ENCODE measurements around the gene MANSC1.
"Not testable (repeated sequence)": the region's sequence is repeated elsewhere in the genome, so short reads cannot be mapped to it uniquely, and the experiment has no call there.

MANSC1 gene

DNA sequence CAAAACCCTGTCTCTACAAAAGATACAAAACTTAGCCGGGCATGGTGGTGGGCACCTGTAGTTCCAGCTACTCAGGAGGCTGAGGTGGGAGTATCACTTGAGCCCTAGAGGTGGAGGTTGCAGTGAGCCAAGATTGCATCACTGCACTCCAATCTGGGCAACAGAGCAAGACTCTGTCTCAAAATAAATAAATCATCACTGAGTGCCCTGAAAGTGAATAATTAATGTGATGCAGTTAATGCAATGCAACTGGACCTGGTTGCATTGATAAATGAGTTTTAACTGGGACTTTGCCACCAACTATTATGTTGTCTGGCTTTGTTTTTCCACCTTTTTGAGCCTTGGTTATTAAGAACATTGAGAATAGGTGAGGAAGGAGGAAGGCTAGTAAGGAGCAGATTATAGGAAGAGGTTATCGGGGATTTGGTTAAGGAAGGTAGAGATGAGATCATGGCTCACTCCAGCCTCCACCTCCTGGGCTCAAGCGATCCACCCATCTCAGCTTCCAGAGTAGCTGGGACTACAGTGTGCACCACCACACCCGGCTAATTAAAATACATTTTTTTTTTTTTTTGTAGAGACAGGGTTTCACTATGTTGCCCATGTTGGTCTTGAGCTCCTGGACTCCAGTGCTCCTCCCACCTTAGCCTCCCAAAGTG is 14.9 kb upstream of the MANSC1 start:
- DNase-seq, result no peak

DNA sequence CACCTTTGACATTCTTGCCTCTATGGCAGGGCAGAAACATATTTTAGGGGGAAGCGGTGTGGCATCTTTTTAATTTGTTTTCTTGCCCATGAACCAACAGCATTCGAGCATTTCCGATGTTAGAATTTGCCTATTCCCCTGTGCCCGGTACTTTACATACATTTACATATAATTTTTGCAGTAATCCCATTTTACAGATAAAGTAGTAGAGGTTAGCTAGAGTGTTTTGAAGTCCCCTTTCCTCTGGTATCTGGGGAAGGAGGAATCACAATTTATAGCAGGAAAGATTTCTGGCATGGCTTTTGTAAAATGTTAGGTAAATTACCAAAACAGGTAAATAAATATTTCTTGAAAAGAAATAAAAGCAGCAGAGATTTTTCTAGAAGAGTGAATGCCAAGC is 8.5 kb upstream of the MANSC1 start:
- no peak for DNase-seq

DNA sequence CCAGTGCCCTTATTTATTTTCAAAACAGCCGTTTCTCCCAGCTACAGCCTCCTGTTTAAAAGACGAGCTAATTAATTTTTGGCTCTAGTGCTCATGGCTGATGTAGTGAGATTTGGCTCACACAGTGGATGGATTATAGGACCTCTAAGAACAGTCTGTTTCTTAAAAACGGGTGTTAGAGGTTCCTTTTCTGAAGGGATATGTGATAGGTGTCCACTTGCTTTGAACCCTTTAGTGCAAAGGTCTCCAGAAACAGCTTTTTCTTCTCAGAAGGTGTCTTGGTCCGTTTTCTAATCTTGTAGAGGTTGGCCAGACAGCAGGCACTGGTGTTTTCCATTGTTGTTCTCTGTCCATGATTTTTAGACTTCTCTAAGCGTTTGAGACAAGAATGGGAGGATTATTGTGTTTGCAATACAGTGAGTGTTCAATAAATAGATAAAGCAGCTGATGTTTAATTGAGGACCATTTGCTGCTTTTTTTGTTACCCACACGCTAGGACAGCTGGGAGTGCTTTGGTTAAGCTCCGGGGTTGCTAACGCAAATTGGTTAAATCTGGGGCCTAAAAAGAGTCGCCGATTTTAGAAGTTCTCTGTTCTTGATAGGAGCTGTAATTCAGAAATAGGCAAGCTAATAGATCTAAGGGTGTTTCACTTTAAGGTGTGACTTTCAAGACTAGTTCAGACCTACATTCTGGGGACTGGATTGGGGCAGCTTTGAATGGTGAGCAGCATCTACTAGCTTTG is 7.8 kb upstream of the MANSC1 start:
- no peak for DNase-seq

DNA sequence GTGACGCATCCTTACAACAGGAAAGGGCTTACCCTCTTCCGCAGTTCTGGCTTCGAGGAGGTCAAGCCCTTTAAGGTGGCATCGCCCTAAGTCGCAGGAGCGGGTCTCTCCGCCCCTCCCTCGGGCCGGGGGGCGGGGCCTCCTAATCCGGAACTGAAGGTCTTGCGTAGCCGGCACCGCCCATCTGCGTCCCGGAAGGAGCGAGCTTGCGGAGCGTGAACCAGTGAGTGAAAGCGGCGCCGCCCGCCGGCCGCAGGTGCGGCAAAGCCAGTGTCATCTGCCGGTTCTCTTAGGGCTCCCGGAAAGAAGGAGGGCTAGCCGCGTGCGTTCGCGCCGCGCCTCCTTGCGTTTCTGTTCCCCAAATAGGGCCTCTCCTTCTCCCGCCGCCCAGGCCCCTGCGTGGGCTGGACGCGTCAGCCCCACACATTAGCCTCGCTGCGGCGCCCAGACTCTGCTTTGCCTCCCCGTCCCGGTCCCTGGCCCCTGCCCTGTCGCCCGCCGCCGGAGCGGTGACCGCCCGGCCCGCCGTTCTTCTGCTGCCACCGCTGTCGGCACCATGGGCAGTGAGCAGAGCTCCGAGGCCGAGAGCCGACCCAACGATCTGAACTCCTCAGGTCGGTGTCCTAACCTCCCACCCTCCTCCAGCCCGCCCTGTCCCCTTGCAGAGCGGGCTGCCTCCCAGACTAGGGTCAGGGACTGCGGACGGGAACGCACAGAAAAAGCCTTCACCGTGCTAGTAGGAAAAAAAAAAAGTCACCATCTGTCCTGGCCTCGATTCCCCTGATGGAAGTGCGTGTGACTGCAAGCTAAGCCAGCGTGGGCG is 7.1 kb upstream of the MANSC1 start, which contains the start of gene BORCS5:
Gene BORCS5 (plus strand): TSS at position 183 of the 823 bp plus-strand sequence. CDS start 374 bp downstream, at position 557.
- DNase-seq, result peak; percentile 75

DNA sequence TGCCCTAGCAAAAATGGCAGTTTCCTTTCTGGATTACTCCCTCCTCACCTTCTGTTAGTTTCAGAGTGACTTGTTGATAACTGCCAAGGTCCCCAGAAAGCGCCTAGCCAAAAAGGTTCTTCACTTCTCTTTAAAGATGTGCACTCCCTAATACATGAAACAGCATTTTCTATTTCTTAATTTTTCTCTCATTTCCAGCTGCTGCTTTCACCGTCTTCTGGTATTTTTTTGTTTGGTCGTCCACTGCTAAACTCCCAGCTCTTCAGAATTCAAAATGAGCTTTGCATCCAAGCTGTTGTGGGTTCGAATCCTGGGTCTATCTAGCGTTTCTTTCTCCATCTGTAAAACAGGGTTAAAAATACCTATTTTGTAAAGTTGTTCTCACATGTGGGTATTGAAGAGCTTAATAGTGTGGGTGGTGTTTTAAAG is 6.4 kb upstream of the MANSC1 start:
- DNase-seq, result no peak

DNA sequence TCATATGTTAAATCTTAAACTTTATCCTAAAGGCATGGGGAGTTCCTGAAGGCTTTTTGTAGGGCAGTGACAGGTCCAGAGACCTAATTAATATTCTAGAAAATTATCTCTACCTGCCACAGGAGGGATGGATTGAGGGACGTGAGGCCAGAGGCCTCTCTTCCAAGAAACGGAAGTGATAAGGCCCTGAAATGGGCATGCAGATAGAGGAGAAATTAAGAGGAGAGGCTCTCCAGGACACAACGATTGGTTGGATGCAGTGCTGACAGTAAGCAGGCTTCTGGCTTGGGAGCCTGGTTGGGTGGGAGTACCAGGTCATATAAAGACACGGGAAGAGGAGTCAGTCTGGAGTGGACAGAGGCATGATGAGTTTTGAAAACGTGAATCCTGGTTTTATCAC is 3.8 kb upstream of the MANSC1 start:
- DNase-seq, result no peak

DNA sequence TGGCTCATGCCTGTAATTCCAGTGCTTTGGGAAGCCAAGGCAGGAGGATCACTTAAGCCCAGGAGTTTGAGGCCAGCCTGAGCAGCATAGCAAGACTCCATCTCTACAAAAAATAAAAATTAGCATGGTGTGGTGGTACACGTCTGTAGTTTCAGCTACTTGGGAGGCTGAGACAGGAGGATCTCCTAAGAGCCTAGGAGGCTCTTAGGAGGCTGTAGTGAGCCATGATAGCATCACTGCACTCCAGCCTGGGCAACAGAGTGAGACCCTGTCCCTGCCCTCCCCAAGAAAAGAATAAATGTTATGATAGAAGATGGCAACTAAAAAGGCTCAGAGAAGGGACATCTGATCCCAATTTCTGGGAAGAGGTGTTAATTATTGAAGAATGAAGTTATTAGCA is 3.2 kb upstream of the MANSC1 start:
- no peak for DNase-seq

DNA sequence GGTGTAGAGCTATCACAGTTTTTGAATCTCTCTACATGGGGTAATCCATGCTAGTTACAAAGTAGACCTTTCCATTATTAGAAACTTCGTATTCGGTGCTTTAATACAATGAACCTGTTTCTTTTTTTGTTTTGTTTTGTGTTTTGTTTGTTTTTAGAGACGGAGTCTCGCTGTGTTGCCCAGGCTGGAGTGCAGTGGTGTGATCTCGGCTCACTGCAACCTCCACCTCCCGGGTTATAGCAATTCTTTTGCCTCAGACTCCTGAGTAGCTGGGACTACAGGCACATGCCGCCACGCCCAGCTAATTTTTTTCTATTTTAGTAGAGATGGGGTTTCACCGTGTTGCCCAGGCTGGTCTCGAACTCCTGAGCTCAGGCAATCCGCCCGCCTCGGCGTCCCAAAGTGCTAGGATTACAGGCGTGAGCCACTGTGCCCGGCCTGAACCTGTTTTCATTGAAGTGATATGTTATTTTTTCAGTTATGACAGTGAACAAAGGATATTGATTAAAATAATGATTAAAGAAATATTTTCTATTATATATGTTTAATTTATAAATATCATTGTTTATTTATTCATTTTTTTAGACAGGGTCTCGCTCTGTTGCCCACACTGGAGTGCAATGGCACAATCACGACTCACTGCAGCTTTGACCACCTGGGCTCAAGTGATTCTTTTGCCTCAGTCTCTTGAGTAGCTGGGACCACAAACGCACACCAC is 1.6 kb upstream of the MANSC1 start:
- DNase-seq, result not testable (repeated sequence)

DNA sequence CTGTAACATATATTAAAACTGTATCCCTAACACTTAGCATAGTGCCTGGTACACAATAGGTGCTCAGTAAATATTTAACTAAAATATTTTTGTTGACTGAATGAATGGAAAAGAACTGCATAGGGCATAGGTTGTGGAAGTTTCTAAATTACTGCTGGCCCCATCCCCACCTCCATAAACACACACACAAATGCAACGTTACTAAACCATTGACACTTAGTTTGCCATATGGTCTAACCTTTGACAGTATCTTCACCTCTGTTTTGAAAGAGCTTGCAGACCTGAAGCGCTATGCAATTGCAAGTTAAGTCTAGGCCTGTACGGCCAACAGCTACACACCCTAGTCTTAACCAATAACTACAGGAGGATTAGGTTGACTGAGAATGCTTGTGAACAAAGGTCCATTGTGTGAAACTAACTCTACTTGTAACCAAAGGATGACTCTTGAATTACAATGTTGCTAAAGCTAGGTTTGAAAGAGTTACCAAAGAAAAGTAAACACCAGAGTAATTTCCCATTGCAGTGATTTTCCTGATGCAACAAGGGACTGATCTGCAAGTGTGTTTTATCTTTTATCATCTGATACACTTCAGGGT is 924 bp upstream of the MANSC1 start:
- no peak for DNase-seq

DNA sequence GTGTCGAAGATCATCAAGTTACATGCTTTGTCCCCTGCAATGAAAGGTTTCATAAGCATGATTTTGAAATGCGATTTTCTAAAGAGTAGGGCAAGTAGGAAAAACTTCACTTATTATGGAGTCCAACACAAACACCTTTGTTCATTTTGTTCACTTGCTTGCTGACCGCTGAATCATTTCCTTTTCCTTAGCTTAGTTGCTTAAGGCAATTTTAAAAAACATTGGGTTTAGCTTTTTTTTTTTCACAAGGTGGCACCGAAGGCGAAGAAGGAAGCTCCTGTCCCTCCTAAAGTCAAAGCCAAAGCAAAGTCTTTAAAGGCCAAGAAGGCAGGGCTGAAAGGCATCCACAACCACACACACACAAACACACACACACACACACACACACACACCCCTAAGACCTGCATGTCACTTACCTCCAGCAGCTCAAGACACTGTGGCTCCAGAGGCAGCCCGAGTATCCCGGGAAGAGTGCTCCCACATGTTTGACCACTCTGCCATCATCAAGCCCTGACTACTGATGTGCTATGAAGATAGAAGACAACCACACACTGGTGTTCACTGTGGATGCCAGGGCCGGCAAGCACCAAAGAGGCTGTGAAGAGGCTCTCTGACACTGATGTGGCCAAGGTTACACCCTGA is 11.4 kb downstream of the MANSC1 start:
- no peak for DNase-seq

DNA sequence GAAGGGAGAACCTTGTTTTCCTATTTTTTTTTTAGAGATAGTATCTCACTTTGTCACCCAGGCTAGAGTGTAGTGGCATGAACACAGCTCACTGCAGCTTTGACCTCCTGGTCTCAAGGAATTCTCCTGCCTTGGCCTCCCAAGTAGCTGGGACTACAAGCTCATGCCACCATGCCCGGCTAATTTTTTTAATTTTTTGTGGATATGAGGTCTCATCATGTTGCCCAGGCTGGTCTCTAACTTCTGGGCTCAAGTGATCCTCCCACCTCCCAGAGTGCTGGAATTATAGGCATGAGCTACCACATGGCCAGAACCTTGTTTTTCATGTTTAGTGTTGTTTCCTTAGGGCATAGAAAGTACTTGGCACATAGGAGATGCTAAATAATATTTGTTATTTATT is 13.5 kb downstream of the MANSC1 start:
- DNase-seq, result no peak

DNA sequence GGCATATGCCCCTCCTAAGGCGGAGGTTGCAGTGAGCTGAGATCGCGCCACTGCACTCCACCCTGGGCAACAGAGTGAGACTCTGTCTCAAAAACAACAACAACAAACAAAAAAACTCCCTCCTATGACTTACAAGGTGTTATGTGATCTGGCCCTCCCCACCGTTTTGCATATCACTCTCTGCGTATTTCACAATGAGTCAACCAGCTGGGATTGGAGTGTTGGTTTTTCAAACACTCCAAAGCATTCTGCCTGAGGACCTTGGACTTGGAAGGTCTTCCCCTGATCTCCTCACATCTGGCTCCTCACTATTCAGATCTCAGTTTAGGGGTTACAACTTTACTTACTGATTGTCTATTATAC is 14.0 kb downstream of the MANSC1 start:
- no peak for DNase-seq

DNA sequence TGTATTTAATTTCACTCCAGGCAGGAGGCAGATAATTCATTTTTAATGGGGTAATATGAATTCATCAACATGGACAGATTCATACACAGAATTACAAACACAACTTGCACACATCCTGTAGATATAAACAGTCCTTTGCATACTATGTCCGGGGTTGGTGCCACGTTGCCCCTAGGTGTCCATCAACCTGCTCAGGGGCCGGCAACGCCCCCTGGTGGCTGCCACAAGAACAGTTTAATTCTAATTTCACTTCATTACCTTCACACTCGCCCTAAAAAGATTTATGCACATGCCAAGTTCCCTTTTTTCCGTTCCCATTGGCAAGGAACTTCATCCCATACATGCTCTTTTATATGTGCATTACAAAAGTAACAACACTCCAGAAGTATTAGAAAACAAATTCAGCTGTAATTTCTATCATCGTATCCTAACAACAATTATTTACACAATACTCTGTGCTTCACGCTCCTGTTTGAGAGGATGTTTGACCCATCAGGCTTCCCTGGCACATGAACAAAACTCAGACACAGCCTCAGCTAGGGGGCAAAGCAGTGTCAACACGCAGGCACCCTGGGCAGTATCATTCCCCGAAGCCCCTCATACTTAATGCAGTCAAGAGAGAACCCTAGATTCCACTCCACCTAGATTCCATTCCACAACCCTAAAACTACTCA is 15.5 kb downstream of the MANSC1 start:
- no peak for DNase-seq

DNA sequence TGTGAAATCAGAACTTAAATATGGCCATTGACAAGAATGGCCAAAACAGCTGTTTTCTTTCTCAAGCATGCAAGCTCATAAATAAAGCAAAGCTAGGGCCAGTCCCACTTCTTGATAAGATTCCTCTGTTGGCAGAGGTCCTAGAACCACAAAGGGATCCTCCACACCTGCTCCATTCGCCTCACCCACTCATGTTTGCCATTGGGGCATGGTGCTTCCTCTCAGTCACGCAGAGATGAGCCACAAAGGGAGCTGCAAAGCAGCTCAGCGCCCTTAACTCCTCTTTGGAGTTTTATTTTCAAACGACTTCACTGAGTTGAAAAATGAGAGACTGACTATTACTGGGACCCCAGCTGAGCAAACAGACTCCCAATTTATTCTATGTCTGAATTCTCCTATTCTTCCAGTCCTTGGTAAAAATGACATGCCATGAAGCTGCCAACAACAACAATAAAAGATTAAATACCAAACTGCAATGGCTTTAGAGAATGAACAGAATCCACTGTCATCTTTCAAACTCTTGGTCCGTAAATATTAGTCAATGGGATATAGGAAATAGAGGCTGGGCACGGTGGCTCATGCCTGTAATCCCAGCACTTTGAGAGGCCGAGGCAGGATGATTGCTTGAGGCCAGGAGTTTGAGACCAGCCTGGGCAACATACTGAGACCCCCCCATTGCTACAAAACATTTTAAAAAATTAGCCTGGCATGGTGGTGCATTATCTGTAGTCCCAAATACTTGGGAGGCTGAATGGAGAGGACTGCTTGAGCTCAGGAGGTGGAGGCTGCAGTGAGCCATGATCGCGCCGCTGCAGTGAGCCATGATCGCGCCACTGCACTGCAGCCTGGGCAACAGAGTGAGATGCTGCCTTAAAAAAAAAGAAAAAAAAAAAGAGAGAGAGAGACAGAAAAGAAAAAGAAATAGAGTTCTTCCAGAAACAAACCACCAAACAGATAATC is 16.4 kb downstream of the MANSC1 start:
- no peak for DNase-seq

DNA sequence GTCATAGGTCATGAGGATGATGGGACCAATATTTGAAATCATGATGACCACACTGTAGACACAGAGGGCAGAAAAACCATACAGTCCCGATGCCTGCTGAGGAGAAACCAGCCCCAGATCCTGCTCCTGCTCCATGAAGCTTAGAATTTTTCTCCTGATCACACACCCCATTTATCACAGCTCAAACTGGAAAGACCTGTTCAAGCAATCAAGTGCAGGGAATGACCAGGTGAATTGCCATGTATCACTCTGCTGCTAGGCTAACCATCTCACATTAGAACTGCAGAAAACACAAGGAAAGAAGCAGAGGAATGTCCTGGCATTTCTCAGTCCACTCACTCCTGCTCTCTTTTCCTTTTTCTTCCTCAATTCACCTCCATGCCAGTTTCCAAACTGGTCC is 18.1 kb downstream of the MANSC1 start:
- no peak for DNase-seq

DNA sequence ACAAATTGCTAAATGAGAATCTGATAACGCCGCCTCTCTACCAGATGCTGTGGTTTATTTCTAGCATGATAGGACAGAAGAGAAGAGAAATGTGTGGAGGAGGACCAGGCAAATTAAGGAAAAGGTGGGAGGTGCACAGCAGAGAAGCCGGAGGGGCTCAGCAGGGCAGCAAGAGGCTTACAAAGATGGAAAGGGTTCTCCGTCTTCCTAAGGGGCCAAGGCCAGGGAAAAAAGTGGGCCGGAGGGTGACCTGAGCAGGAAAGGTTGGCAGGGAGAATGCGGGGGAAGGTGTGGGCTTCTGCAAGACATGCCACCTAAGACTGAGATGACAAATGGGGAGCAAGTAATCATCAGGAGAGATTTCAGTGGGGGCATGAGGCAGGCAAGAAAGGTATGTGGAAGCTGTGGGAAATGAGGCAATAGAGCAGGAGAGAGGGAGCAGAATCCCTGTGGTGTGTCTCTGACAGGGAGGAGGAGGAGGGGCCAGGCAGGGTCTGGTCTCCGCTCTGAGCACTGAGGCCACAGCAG is 18.7 kb downstream of the MANSC1 start:
- DNase-seq, result no peak

DNA sequence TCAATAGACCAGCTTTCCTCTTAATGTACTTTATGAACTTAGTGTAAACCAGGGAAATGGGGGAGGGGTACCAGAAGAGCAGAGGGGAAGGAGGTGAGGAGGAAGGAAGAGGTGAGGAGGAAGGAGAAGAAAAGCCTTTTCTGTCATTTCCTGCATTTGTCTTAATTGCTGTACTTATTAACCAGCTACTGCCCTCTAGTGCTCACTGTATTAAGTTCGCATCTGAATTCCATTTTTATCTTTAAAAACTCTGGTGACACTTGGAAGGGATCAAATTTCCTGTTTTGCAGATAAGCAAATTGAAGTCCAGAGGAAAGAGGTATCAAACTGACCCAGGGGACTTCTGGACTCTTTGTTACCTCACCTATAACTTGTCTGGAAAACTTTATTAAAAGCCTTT is 22.2 kb downstream of the MANSC1 start:
- DNase-seq, result peak; percentile 15

DNA sequence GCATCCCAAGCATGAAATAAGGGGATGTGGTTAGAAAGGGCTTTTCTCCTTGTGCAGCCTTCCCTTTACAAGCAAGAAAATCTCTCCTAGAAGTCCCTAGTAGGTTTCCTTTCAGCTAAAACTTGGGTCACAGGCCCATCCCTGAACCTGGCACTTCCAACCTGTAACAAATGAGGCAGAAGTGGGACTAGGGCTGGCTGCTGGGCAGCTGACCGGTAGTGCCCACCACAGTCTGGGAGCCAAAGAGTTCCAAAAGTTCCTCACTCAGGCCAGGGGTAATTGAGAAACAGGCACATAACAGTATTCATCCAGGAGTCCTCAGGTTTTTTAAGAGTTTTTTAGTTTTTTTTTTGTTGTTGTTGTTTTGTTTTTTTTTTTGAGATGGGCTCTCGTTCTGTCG is 23.8 kb downstream of the MANSC1 start:
- DNase-seq, result no peak

DNA sequence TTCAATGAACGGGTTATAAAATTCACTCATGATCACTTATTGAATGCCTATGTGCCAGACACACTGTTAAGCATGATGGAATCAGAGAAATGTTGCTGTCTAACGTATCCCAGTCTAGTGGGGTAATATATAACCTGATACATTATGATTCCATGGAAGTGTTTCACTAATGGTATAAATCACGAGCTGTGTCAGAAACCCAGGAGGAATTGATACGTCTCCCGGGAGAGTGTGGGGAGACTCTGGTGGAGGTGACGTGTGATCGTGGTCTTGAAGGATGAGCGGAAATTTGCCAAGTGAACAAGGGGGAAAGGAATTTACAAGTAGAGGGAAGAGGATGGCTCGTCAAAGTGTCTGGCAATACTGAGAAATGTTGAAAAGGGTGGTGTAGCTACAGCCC is 26.5 kb downstream of the MANSC1 start:
- no peak for DNase-seq

DNA sequence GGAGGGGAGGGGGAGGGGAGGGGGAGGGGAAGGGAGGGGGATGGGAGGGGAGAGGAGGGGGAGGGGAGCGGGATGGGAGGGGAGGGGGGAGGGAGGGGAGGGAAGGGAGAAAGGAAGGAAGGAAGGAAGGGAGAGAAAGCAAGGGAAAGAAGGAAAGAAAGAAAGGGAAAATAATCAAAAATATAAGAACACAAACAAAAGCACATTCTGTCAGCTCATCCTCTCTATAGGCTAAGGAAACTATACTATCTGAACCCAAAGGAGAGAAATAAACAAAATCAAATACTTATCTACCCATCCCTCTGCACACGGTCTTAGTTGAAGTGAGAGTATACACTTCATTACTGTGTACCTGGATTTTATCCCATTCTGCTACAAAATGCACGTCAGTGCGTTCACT is 26.9 kb downstream of the MANSC1 start:
- no peak for DNase-seq

Measured in NCI-H2227 treated with DMSO at 0.1 percent for 48 hours (cell line).